Measurements from ENCODE around the gene ALOX15B. TPM values are rescaled to one million over a fixed set of nuclear protein-coding genes. Genes with fewer than 3 reads are reported as not detected.
A peak's percentile ranks its signal among the peaks of the same experiment; 100 is the strongest.

Gene ALOX15B
- total and polyA plus RNA-seq, 2 experiments from 2014 or later, result 5.7 to 26.1 TPM

- 76% methylated on average over 4 of the region's 4 CpGs for WGBS (ENCODE audit: low lambda C conversion rate, missing lambda C conversion rate)
- peaks cover 33% of the 10 kb centered on the region for H3K27me3 ChIP-seq
Measured at GRCh38 chr17:8067806-8068205, 28.9 kb downstream of the ALOX15B start.

GRCh38 chr17:8068736-8069586 is 30.1 kb downstream of the ALOX15B start:
- peak overlapping the region; percentile 46 for H3K27ac ChIP-seq

More at GRCh38 chr17:8067806-8068205, 28.9 kb downstream of the ALOX15B start:
- no peak overlapping the region for H3K4me3 ChIP-seq
- H3K27ac ChIP-seq, result no peak overlapping the region
- no peaks in the 10 kb centered on the region for H3K9me3 ChIP-seq (ENCODE audit: low read depth)
- H3K9me2 ChIP-seq (replicated peaks; ENCODE audit: insufficient read depth), result no peaks in the 10 kb centered on the region
- H3K36me3 ChIP-seq (replicated peaks; ENCODE audit: insufficient read depth, low read depth), result no peaks in the 10 kb centered on the region
- H3K4me2 ChIP-seq, result no peak overlapping the region
- no peaks in the 10 kb centered on the region for H4K20me1 ChIP-seq (ENCODE audit: insufficient read depth, poor library complexity, severe bottlenecking)
- no peak for DNase-seq (ENCODE audit: low spot score)
- peaks cover 14% of the 10 kb centered on the region for H3K4me1 ChIP-seq (ENCODE audit: insufficient read depth)
- TF ChIP-seq EZH2 (IDR thresholded peaks at IDR 0.05; ENCODE audit: borderline replicate concordance) (no peak), EZH2phosphoT487 (IDR thresholded peaks at IDR 0.05; ENCODE audit: low read depth, severe bottlenecking, unreplicated experiment) (no peak)
- TF ChIP-seq, protein P1, sequence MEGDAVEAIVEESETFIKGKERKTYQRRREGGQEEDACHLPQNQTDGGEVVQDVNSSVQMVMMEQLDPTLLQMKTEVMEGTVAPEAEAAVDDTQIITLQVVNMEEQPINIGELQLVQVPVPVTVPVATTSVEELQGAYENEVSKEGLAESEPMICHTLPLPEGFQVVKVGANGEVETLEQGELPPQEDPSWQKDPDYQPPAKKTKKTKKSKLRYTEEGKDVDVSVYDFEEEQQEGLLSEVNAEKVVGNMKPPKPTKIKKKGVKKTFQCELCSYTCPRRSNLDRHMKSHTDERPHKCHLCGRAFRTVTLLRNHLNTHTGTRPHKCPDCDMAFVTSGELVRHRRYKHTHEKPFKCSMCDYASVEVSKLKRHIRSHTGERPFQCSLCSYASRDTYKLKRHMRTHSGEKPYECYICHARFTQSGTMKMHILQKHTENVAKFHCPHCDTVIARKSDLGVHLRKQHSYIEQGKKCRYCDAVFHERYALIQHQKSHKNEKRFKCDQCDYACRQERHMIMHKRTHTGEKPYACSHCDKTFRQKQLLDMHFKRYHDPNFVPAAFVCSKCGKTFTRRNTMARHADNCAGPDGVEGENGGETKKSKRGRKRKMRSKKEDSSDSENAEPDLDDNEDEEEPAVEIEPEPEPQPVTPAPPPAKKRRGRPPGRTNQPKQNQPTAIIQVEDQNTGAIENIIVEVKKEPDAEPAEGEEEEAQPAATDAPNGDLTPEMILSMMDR (IDR thresholded peaks at IDR 0.05; ENCODE audit: poor library complexity), result no peak
- no peak overlapping the region for H2AFZ ChIP-seq
- no peaks in the 10 kb centered on the region for H3K79me2 ChIP-seq

GRCh38 chr17:8069587-8069860 is 30.7 kb downstream of the ALOX15B start:
- H3K4me1 ChIP-seq (ENCODE audit: insufficient read depth), result peaks cover 21% of the 10 kb centered on the region
- H3K4me3 ChIP-seq, result no peak overlapping the region
- H3K27ac ChIP-seq, result no peak overlapping the region
- no peak for DNase-seq (ENCODE audit: low spot score)
- TF ChIP-seq EZH2 (IDR thresholded peaks at IDR 0.05; ENCODE audit: borderline replicate concordance), result no peak
- TF ChIP-seq, protein P1 (IDR thresholded peaks at IDR 0.05; ENCODE audit: poor library complexity), result no peak
- no peak for TF ChIP-seq EZH2phosphoT487 (IDR thresholded peaks at IDR 0.05; ENCODE audit: low read depth, severe bottlenecking, unreplicated experiment)
- H3K27me3 ChIP-seq, result peaks cover 43% of the 10 kb centered on the region
- H4K20me1 ChIP-seq (ENCODE audit: insufficient read depth, poor library complexity, severe bottlenecking), result no peaks in the 10 kb centered on the region
- H3K79me2 ChIP-seq, result no peaks in the 10 kb centered on the region
- WGBS (ENCODE audit: low lambda C conversion rate, missing lambda C conversion rate), result 63% methylated on average over 3 of the region's 3 CpGs
- no peaks in the 10 kb centered on the region for H3K9me2 ChIP-seq (replicated peaks; ENCODE audit: insufficient read depth)
- no peaks in the 10 kb centered on the region for H3K9me3 ChIP-seq (ENCODE audit: low read depth)
- no peak overlapping the region for H3K4me2 ChIP-seq
- no peaks in the 10 kb centered on the region for H3K36me3 ChIP-seq (replicated peaks; ENCODE audit: insufficient read depth, low read depth)
- H2AFZ ChIP-seq, result no peak overlapping the region

More at GRCh38 chr17:8068736-8069586, 30.1 kb downstream of the ALOX15B start:
- no peak for DNase-seq (ENCODE audit: low spot score)
- no peak overlapping the region for H3K4me3 ChIP-seq
- peaks cover 21% of the 10 kb centered on the region for H3K4me1 ChIP-seq (ENCODE audit: insufficient read depth)
- TF ChIP-seq EZH2phosphoT487 (IDR thresholded peaks at IDR 0.05; ENCODE audit: low read depth, severe bottlenecking, unreplicated experiment) (no peak), EZH2 (IDR thresholded peaks at IDR 0.05; ENCODE audit: borderline replicate concordance) (no peak)
- TF ChIP-seq, protein P1 (IDR thresholded peaks at IDR 0.05; ENCODE audit: poor library complexity), result no peak
- H3K9me2 ChIP-seq (replicated peaks; ENCODE audit: insufficient read depth), result no peaks in the 10 kb centered on the region
- peaks cover 38% of the 10 kb centered on the region for H3K27me3 ChIP-seq
- no peak overlapping the region for H2AFZ ChIP-seq
- peak overlapping the region; percentile 8 for H3K4me2 ChIP-seq
- WGBS (ENCODE audit: low lambda C conversion rate, missing lambda C conversion rate), result 59% methylated on average over 9 of the region's 9 CpGs
- no peaks in the 10 kb centered on the region for H3K9me3 ChIP-seq (ENCODE audit: low read depth)
- no peaks in the 10 kb centered on the region for H4K20me1 ChIP-seq (ENCODE audit: insufficient read depth, poor library complexity, severe bottlenecking)
- H3K79me2 ChIP-seq, result no peaks in the 10 kb centered on the region
- no peaks in the 10 kb centered on the region for H3K36me3 ChIP-seq (replicated peaks; ENCODE audit: insufficient read depth, low read depth)

All from hepatocyte (in vitro differentiated cells).